Stimulated activated CD8-positive, alpha-beta memory T cell treated with anti-CD3 and anti-CD28 coated beads, Interleukin-15, amount 100 ng/mL, for 4 hours (primary cell): ENCODE data around the gene PNMA6F.
"Not testable (repeated sequence)": the region's sequence is repeated elsewhere in the genome, so short reads cannot be mapped to it uniquely, and the experiment has no call there.

Source experiments
- DNase-seq, 2 donors: peaks; one replicate each; pipeline ENCODE4 v3.0.0-alpha.2; 2020; ENCODE audit warnings: low read depth in 2 of 2

Gene PNMA6F

GRCh38 chrX:153302796-153303195, 18.8 kb downstream of the PNMA6F start:
- no peak for DNase-seq

DNA sequence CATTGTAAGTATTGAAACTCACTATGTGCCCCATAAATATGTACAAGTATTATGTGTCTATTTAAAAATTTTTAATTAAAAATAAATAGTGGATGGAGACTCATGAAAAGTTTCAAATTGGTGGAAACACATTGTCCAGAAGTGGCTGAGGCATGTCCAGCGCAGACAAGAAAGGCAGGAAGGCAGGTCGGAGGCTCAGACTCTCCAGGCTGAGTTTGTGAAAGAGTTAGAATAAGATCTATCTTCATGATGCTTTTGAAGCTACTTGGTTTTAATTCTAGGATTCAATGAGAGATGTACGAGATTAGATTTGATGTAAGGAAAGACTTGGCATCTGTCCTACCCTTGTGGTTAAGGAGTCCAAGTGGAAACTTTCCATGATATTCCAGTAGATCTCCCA, 19.8 kb downstream of the PNMA6F start:
- DNase-seq = no peak

DNA sequence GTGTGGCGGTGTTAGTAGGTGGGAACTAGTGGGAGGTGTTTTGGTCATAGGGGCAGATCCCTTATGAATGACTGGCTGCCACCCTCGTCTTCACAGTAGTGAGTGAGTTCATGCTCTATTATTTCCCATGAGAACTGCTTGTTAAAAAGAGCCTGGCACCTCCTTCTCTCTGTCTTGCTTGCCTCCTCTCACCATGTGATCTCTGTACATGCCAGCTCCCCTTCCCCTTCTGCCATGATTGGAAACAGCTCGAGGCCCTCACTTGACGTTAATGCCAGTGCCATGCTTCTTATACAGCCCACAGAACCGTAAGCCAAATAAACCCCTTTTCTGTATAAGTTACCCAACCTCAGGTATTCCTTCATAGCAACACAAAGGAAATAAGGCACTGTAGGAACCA, 21.7 kb downstream of the PNMA6F start:
- no peak for DNase-seq

DNA sequence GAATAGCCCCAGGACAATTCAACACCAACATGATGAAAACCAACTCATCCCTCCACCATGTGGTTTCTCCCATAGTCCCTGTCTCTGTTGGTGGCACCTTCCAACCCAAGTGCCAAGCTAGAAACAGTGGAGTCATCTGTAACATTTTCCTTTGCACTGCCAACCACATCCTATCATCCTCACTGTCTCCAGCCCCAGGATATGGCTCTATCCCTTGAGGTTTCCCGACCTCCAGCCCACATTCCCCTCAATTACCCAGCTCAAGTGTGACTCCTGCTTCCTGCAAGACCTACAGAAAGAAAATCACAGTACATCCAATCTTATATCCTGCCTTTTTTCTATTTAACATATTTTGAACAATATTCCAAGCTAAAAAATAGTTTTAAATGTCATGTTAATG, 24.2 kb downstream of the PNMA6F start:
- DNase-seq = no peak

DNA sequence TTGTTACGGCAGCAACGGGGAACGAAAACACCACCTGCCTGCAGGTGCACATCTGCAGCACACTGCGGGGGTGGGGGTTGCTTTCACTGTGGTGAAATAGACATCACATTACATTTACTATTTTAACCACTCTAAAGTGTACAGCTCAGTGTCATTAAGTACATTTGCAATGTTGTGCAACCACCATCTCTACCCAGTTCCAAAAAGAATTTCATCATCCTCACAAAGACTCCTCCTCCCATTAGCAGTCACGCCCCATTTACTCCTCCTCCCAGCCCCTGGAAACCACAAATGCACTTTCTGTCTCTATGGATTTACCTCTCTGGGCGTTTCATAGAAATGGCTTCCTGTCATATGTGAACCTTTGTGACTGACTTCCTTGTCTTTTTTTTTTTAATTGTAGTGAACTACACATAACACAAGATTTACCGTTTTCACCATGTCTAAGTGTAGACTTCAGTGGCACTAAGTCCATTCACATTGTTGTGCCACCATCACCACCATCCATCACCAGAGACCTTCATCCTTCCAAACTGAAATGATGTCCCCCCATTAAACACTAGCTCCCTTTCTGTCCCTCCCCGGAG, 28.0 kb downstream of the PNMA6F start:
- DNase-seq = not testable (repeated sequence)

DNA sequence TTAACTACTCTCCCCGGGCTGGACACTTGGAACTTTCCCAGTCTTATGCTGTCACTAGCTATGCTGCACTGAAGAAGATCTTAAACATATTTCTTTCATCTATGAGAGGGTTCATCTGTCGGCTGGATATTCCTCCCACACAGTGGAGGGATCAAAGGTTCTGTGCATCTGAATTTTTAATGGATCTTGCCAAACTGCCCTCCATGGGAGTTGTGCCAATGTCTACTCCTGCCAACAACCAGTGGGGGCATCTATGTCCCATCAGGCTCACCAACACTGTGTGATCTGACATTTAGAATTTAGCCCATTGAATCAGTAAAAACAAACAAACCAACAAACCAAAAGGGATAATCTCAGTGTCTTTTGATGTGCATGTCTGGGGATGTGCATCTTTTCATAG, 32.8 kb downstream of the PNMA6F start:
- DNase-seq = not testable (repeated sequence)

DNA sequence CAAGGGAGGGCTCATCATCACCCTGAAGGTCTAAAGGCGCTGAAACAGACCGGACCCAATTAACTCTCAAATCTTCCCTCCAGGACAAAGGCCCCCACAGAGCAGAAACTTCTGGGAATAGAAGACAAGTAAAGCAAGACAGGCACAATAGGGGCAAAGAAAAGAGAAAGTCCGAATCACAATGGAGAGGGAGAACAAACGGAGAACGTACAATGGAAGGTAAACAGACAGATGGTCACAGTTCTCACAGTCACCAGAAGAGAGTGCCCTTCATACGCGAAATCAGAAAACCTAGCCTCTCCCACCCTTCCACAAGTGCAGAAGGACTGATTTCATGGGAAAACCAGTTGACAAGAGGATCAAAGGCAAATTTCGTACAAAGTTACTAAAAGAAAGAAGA, 35.9 kb downstream of the PNMA6F start:
- not testable (repeated sequence) for DNase-seq

DNA sequence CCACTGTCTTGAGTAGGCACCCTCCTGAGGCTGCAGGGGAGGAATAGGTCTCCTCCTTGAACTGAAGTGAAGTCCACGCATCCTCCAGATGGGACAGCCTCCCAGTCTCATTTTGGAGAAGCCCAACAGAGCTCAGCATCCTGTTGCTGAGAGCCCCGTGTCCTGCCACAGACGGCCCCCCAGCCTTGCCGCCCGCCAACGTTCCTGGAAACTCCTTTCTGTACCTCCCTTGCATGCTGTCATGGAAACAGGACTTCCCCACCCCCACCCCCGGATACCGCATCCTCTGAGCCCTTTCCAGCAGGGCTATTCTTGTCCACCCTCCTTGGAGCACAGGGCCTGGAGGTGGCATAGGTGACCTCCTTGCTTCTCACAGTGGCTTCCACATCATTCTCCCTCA, 37.6 kb downstream of the PNMA6F start:
- not testable (repeated sequence) for DNase-seq

DNA sequence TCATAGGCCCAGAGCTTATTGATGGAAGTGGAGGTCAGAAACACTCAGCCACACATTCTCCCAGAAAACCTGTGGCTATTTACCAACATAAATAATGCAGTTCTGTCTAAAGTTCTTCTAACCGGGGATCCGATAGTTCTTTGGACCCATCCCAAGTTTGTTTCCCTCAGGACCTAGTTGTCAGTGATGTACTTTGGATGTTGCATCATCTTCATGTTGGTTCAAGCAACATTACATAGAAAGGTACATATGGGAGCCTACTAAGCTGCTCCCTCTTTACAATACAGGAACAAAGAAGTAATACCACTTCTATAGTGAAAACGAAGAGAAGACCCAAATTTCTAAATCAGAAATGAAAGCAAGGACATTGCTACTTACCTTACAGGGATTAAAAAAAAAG, 39.8 kb downstream of the PNMA6F start:
- not testable (repeated sequence) for DNase-seq

- DNase-seq = not testable (repeated sequence)
Observed at GRCh38 chrX:153279304-153279703, 42.3 kb downstream of the PNMA6F start.

DNA sequence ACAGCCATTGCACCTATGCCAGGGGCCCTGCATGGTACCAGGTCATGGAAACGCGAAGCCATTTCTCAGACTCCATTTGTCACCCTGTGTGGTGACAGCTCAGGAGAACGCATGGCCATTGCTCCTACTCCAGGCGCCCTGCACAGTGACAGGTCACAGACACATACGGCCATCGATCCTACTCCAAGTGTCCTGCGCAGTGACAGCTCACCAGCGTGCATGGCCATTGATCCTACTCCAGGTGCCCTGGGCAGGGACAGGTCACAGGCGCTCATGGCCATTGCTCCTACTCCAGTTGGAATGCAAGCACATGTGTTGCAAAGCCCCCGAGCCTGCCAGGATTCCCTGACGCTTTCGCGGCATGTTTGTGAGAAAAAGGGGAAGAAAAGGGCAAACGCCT, 45.5 kb downstream of the PNMA6F start:
- not testable (repeated sequence) for DNase-seq

GRCh38 chrX:153275418-153275817, 46.1 kb downstream of the PNMA6F start:
- not testable (repeated sequence) for DNase-seq

GRCh38 chrX:153272584-153272983, 49.0 kb downstream of the PNMA6F start:
- not testable (repeated sequence) for DNase-seq

DNA sequence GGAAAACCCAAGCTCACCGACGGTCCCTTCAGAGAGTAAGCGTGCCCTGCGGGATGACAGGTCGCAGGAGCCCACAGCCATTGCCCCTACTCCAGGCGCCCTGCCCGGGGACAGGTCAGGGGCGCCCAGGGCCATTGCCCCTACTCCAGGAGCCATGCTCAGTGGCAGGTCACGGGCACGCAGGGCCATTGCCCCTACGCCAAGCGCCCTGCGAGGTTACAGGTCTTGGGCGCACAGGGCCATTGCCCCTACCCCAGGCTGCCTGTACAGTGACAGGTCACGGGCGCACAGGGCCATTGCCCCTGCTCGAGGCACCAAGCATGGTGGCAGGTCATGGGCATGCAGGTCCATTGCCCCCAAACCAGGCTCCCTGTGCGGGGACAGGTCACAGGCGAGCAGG, 49.5 kb downstream of the PNMA6F start:
- not testable (repeated sequence) for DNase-seq
